DND-41 (cell line): ENCODE data around the gene OR2T34.
"Not testable (repeated sequence)": the region's sequence is repeated elsewhere in the genome, so short reads cannot be mapped to it uniquely, and the experiment has no call there.

Source experiments
- ATAC-seq: fragments of 200-7000 bp; cut with Tn5 transposase; 3 replicates; pipeline ENCODE4 v1.9.1; 2021; ENCODE audit warnings: low read depth; ENCODE audit not compliant: insufficient read depth
- DNase-seq: peaks from one replicate; pipeline ENCODE4 v3.0.0-alpha.2; 2020
- H2AFZ ChIP-seq: 2 replicates; pipeline ENCODE4 v1.6.0; 2012; ENCODE audit warnings: low read depth, low read length
- H3K27ac ChIP-seq: 2 replicates; pipeline ENCODE4 v1.5.1; 2012; ENCODE audit warnings: low read length, inconsistent platforms
- H3K27me3 ChIP-seq: fragments of 200-600 bp; sonication (generic); 2 replicates; pipeline ENCODE4 v1.6.0; 2012; ENCODE audit warnings: low read length, mild to moderate bottlenecking, inconsistent platforms; ENCODE audit not compliant: insufficient read depth, poor library complexity
- H3K36me3 ChIP-seq: 2 replicates; pipeline ENCODE4 v1.5.1; 2012; ENCODE audit warnings: low read length, inconsistent platforms; ENCODE audit not compliant: insufficient read depth
- H3K4me1 ChIP-seq: 2 replicates; pipeline ENCODE4 v1.5.1; 2012; ENCODE audit warnings: mild to moderate bottlenecking, low read length; ENCODE audit not compliant: insufficient read depth
- H3K4me2 ChIP-seq: 2 replicates; pipeline ENCODE4 v1.6.0; 2012; ENCODE audit warnings: mild to moderate bottlenecking, moderate library complexity, low read length, inconsistent platforms; ENCODE audit not compliant: insufficient read depth
- H3K4me3 ChIP-seq, 2 experiments: fragments of 200-600 bp in 1 of 2; shearing (Covaris generic) in 1 of 2; 2 replicates each; pipeline ENCODE4 v1.5.1; 2012 to 2016; ENCODE audit warnings: inconsistent platforms in 2 of 2, low read length in 2 of 2, mild to moderate bottlenecking in 2 of 2, low read depth in 1 of 2, moderate library complexity in 1 of 2
- H3K79me2 ChIP-seq: 2 replicates; pipeline ENCODE4 v1.6.0; 2012; ENCODE audit warnings: low read length, inconsistent platforms; ENCODE audit not compliant: insufficient read depth
- H3K9ac ChIP-seq: 2 replicates; pipeline ENCODE4 v1.6.0; 2012; ENCODE audit warnings: low read depth, mild to moderate bottlenecking, inconsistent platforms, low read length, moderate library complexity
- H3K9me3 ChIP-seq: 2 replicates; pipeline ENCODE4 v1.5.1; 2012; ENCODE audit warnings: low read length, moderate library complexity, mild to moderate bottlenecking, inconsistent platforms; ENCODE audit not compliant: insufficient read depth, severe bottlenecking
- H4K20me1 ChIP-seq: 2 replicates; pipeline ENCODE4 v1.6.0; 2012; ENCODE audit warnings: low read length; ENCODE audit not compliant: insufficient read depth

The OR2T34 gene

GRCh38 chr1:248551027-248551426 is 23.5 kb downstream of the OR2T34 start:
- H4K20me1 ChIP-seq, H3K9me3 ChIP-seq, H2AFZ ChIP-seq, H3K27ac ChIP-seq, H3K36me3 ChIP-seq, ATAC-seq, H3K9ac ChIP-seq, H3K27me3 ChIP-seq, H3K4me2 ChIP-seq, DNase-seq, H3K4me3 ChIP-seq, H3K79me2 ChIP-seq, H3K4me1 ChIP-seq: not testable (repeated sequence)

- not testable (repeated sequence) for H4K20me1 ChIP-seq, H3K9ac ChIP-seq, H3K4me3 ChIP-seq, H3K4me2 ChIP-seq, H2AFZ ChIP-seq, H3K36me3 ChIP-seq, ATAC-seq, H3K27me3 ChIP-seq, H3K79me2 ChIP-seq, H3K9me3 ChIP-seq, DNase-seq, H3K27ac ChIP-seq, H3K4me1 ChIP-seq
Observed at GRCh38 chr1:248547383-248547782, 27.2 kb downstream of the OR2T34 start.

- DNase-seq, H3K9me3 ChIP-seq, H3K27me3 ChIP-seq, H3K9ac ChIP-seq, H3K36me3 ChIP-seq, H3K4me1 ChIP-seq, ATAC-seq, H3K4me2 ChIP-seq, H2AFZ ChIP-seq, H4K20me1 ChIP-seq, H3K27ac ChIP-seq, H3K4me3 ChIP-seq, H3K79me2 ChIP-seq: not testable (repeated sequence)
Observed at GRCh38 chr1:248537449-248537848, 37.1 kb downstream of the OR2T34 start.
